Nephron (organoid): ENCODE results near the gene DIPK1C.

Experiments
- H3K27ac Mint-ChIP-seq, 3 experiments: 2 replicates each; pipeline ENCODE4 v1.8.0; 2020; ENCODE audit warnings: mixed read lengths in 3 of 3, mild to moderate bottlenecking in 2 of 3, moderate library complexity in 1 of 3
- H3K27me3 Mint-ChIP-seq: 2 replicates; pipeline ENCODE4 v1.8.0; 2021; ENCODE audit warnings: low read depth, mild to moderate bottlenecking, moderate library complexity, mixed read lengths
- H3K36me3 Mint-ChIP-seq: 2 replicates; pipeline ENCODE4 v1.8.0; 2020; ENCODE audit warnings: low read depth, mixed read lengths
- H3K4me1 Mint-ChIP-seq: 2 replicates; pipeline ENCODE4 v1.8.0; 2020; ENCODE audit warnings: mixed read lengths
- H3K4me3 Mint-ChIP-seq, 3 experiments: 2 replicates each; pipeline ENCODE4 v1.8.0; 2020; ENCODE audit warnings: mild to moderate bottlenecking in 3 of 3, mixed read lengths in 3 of 3, moderate library complexity in 2 of 3
- H3K9me3 Mint-ChIP-seq: 2 replicates; pipeline ENCODE4 v1.8.0; 2020; ENCODE audit warnings: mixed read lengths
- CTCF ChIP-seq, 3 experiments: fragments of 200-600 bp; sonication (generic); IDR thresholded peaks; one replicate each; pipeline ENCODE4 v1.5.0; 2021; ENCODE audit warnings: antibody characterized with exemption in 3 of 3; ENCODE audit not compliant: unreplicated experiment in 3 of 3

DIPK1C gene

GRCh38 chr18:74440808-74441427, 16.2 kb downstream of the DIPK1C start:
- no peak overlapping the region for H3K4me3 Mint-ChIP-seq
- no peaks in the 10 kb centered on the region for H3K9me3 Mint-ChIP-seq
- peaks cover 17% of the 10 kb centered on the region for H3K27me3 Mint-ChIP-seq
- no peaks in the 10 kb centered on the region for H3K4me1 Mint-ChIP-seq
- no peak for TF ChIP-seq CTCF (IDR thresholded peaks at IDR 0.05; ENCODE audit: unreplicated experiment in 3 of 3)
- no peak overlapping the region for H3K27ac Mint-ChIP-seq
- no peaks in the 10 kb centered on the region for H3K36me3 Mint-ChIP-seq

GRCh38 chr18:74438091-74438490, 19.0 kb downstream of the DIPK1C start:
- Mint-ChIP-seq H3K27ac (no peak overlapping the region), H3K9me3 (no peaks in the 10 kb centered on the region), H3K4me3 (no peak overlapping the region), H3K36me3 (no peaks in the 10 kb centered on the region), H3K27me3 (peaks cover 16% of the 10 kb centered on the region), H3K4me1 (no peaks in the 10 kb centered on the region)
- TF ChIP-seq CTCF (IDR thresholded peaks at IDR 0.05; ENCODE audit: unreplicated experiment in 3 of 3), result no peak

- Mint-ChIP-seq H3K27ac (no peak overlapping the region), H3K27me3 (peaks cover 18% of the 10 kb centered on the region), H3K36me3 (no peaks in the 10 kb centered on the region), H3K4me1 (peaks cover 5% of the 10 kb centered on the region), H3K9me3 (no peaks in the 10 kb centered on the region), H3K4me3 (no peak overlapping the region)
- no peak for TF ChIP-seq CTCF (IDR thresholded peaks at IDR 0.05; ENCODE audit: unreplicated experiment in 3 of 3)
Measured at GRCh38 chr18:74436158-74436769, 20.8 kb downstream of the DIPK1C start.

- Mint-ChIP-seq H3K36me3 (no peaks in the 10 kb centered on the region), H3K4me3 (no peak overlapping the region), H3K4me1 (peaks cover 10% of the 10 kb centered on the region), H3K27me3 (peaks cover 23% of the 10 kb centered on the region), H3K9me3 (no peaks in the 10 kb centered on the region), H3K27ac (no peak overlapping the region)
- TF ChIP-seq CTCF (IDR thresholded peaks at IDR 0.05; ENCODE audit: unreplicated experiment in 3 of 3), result no peak
Measured at GRCh38 chr18:74435740-74436139, 21.4 kb downstream of the DIPK1C start.

GRCh38 chr18:74434466-74434865, 22.6 kb downstream of the DIPK1C start:
- Mint-ChIP-seq H3K36me3 (no peaks in the 10 kb centered on the region), H3K27ac (no peak overlapping the region), H3K4me3 (no peak overlapping the region), H3K9me3 (no peaks in the 10 kb centered on the region), H3K27me3 (peaks cover 24% of the 10 kb centered on the region), H3K4me1 (peaks cover 18% of the 10 kb centered on the region)
- TF ChIP-seq CTCF (IDR thresholded peaks at IDR 0.05; ENCODE audit: unreplicated experiment in 3 of 3), result no peak
